Measurements from ENCODE around the gene SLC25A39. TPM values are rescaled to one million over a fixed set of nuclear protein-coding genes. Genes with fewer than 3 reads are reported as not detected.

Gene SLC25A39
- total RNA-seq, 1 donor from 2014 or later: 129 TPM

DNA sequence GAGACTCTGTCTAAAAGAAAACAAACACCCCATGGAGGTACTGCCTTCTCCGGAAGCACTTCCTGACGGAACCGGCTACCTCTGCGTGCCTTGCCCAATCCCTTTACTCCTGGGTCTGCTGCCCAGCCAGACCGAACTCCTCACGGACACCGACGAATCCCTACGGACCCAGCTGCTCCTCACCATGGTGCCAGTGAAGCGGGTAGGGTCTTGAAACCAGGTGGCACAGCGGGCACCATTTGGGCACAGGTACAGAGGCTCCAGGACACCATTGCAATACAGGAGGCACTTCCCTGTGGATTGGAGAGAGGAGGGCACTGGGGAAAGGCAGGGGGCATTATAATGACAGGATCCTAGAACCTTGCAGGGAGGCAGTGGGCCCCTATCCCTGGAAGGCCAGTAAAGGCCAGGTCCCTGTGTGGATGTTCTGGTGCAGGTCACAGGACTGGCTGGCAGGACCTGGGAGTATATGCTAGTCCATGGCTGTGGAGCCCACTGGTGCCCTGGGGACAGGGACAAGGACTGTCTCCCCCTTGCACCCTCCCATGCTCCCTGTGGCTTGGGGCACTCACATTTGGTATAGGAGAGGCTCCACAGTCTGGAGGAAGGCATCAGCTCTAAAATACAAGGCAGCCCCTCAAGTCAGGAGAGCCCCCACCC, 2.3 kb downstream of the SLC25A39 start:
- ChIA-PET POLR2A (interaction anchor here (0.5 to 11.6 kb wide), 2 partner anchors 97 to 104 kb away, joined by 6 to 237 read pairs; partner anchors contain the start of gene UBTF), CTCF (no interaction called here)
- peaks cover 28% of the 10 kb centered on the region for H3K4me1 Mint-ChIP-seq
- H3K9me3 Mint-ChIP-seq: peaks cover 2% of the 10 kb centered on the region
- H3K36me3 Mint-ChIP-seq (ENCODE audit: low read depth): peaks cover 40% of the 10 kb centered on the region
- ATAC-seq (ENCODE audit: low read depth) (no peak), DNase-seq (no peak)
- intact Hi-C loops (cut with micrococcal nuclease): no loop called here
- H3K27ac Mint-ChIP-seq: no peak overlapping the region
- peaks cover 4% of the 10 kb centered on the region for H3K27me3 Mint-ChIP-seq
- peak overlapping the region; percentile 52 for H3K4me3 Mint-ChIP-seq
- TF ChIP-seq, protein P1, sequence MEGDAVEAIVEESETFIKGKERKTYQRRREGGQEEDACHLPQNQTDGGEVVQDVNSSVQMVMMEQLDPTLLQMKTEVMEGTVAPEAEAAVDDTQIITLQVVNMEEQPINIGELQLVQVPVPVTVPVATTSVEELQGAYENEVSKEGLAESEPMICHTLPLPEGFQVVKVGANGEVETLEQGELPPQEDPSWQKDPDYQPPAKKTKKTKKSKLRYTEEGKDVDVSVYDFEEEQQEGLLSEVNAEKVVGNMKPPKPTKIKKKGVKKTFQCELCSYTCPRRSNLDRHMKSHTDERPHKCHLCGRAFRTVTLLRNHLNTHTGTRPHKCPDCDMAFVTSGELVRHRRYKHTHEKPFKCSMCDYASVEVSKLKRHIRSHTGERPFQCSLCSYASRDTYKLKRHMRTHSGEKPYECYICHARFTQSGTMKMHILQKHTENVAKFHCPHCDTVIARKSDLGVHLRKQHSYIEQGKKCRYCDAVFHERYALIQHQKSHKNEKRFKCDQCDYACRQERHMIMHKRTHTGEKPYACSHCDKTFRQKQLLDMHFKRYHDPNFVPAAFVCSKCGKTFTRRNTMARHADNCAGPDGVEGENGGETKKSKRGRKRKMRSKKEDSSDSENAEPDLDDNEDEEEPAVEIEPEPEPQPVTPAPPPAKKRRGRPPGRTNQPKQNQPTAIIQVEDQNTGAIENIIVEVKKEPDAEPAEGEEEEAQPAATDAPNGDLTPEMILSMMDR (IDR thresholded peaks at IDR 0.05): no peak

DNA sequence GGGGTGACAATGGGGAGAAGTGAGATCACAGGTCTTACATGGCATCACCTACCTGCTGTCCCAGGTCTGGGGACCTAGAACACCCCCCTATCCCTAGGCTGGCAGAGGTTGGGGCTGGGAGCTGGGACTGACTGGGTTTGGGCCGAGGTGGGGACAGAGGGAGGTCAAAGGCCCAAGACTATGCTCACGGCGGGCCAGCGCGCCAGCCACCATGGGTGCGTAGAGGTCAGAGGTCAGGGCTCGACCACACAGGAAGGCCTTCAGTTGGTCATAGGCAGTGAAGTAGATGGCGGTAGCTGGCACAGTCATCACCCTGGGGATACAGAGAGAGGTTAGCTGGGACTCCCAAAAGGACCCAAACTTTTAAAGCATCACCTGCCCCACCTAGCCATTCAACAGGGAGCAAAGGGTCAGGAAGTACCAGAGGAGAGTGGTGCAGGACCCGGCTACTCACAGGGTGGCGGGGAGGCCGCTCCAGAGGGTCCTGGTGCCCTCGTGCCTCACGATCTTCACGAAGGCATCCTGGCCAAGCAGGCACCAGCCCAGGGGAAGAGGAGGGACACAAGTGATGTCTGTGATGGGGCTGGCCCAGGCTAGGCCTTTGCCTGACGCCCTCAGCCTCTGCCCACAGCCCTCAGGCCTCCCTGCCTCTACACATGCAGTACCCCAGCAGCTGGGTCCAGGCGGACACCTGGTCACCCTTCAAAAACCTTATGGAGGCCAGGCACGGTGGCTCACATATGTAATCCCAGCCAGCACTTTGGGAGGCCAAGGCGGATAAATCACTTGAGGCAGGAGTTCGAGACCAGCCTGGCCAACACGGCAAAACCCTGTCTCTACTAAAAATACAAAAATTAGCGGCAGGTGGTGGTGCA, 3.1 kb downstream of the SLC25A39 start:
- DNase-seq: no peak
- ChIA-PET CTCF (interaction anchor here (1.3 to 1.8 kb wide), 2 partner anchors 29 to 112 kb away, joined by 3 to 5 read pairs; no protein-coding TSS in a partner anchor), POLR2A (interaction anchor here (0.5 to 11.6 kb wide), 7 partner anchors 26 to 111 kb away, joined by 3 to 237 read pairs (median 3); partner anchors contain the start of gene UBTF)
- no peak for ATAC-seq (ENCODE audit: low read depth)
- H3K9me3 Mint-ChIP-seq: peaks cover 2% of the 10 kb centered on the region
- H3K4me3 Mint-ChIP-seq: no peak overlapping the region
- H3K27me3 Mint-ChIP-seq: peaks cover 6% of the 10 kb centered on the region
- H3K27ac Mint-ChIP-seq: no peak overlapping the region
- peaks cover 25% of the 10 kb centered on the region for H3K4me1 Mint-ChIP-seq
- intact Hi-C loops (cut with micrococcal nuclease): no loop called here
- H3K36me3 Mint-ChIP-seq (ENCODE audit: low read depth): peaks cover 40% of the 10 kb centered on the region
- TF ChIP-seq, protein P1 (IDR thresholded peaks at IDR 0.05): no peak

DNA sequence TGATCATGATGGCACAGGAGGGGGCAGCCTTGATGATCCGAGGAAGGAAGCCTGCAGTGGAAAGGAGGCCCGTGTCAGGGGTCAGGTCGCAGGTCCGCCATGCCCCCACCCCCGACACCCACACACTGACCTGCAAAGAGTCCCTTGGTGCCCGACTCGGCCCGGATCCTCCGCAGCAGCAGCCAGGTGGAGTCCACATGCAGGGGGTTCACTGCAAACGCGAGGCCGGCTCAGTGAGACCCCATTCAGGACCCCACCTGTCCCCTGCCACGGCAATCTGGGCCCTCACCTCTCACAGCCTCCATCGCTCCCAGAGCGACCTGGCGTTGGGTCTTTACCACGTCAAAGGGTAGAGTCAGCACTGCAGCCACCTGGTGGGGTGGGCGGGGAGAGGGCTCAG, 4.6 kb downstream of the SLC25A39 start:
- intact Hi-C loops (cut with micrococcal nuclease): no loop called here
- Mint-ChIP-seq H3K27me3 (peaks cover 16% of the 10 kb centered on the region), H3K27ac (no peak overlapping the region), H3K36me3 (ENCODE audit: low read depth) (peaks cover 36% of the 10 kb centered on the region), H3K9me3 (peaks cover 2% of the 10 kb centered on the region), H3K4me1 (peaks cover 27% of the 10 kb centered on the region), H3K4me3 (no peak overlapping the region)
- TF ChIP-seq, protein P1 (IDR thresholded peaks at IDR 0.05): no peak
- ATAC-seq (ENCODE audit: low read depth) (no peak), DNase-seq (no peak)
- ChIA-PET POLR2A (interaction anchor here (1.2 to 1.6 kb wide), 2 partner anchors 99 to 104 kb away, joined by 5 to 6 read pairs; no protein-coding TSS in a partner anchor), CTCF (interaction anchor here (1.8 kb wide), 1 partner anchor 110 kb away, joined by 5 read pairs; no protein-coding TSS in a partner anchor)

DNA sequence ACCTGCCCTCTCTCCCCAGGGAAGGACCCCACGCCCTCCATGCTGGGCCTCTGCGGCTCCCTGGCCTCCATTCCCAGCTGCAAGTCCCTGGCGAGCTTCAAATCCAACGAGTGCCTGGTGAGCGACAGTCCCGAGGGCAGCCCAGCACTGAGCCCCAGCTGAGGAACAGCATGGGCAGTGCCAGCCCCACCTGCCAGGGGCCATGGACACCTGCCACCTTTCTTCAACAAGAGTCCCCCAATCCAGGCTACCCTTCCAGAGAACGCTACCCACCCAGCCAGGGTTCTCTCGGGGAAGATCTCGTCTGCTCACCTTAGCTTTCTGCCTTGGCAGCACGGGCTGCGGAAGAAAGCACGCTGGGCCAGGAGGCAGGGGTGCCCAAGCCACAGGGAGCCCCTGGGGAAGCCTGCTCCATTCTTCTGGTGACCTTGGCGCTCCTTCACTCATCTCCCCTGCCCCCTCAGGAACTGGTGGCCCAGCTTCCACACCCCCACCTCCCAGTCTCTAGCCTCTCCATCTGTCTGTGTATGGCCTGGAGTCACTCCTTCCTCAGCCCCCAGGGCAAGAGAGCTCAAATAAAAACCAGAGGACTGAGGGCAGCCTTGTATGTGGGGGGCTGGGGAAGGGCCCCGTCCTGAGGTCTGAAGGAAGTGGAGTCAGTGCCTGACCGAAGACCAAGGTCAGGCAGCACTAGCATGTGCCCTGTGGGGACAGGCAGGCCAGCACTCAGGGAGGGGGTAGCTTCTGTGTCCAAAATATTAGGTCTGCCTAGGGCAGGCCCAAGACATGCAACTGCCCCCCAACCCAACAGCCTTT, 6.3 kb downstream of the SLC25A39 start:
- ChIA-PET POLR2A (interaction anchor here (1.2 kb wide), 1 partner anchor 9 kb away, joined by 3 read pairs; no protein-coding TSS in a partner anchor), CTCF (interaction anchor here (1.2 kb wide), 1 partner anchor 13 kb away, joined by 3 read pairs; no protein-coding TSS in a partner anchor)
- Mint-ChIP-seq H3K36me3 (ENCODE audit: low read depth) (peaks cover 34% of the 10 kb centered on the region), H3K9me3 (peaks cover 2% of the 10 kb centered on the region), H3K4me1 (peaks cover 19% of the 10 kb centered on the region), H3K27ac (no peak overlapping the region), H3K4me3 (no peak overlapping the region), H3K27me3 (peaks cover 27% of the 10 kb centered on the region)
- intact Hi-C loops (cut with micrococcal nuclease): loop anchor here (5.0 kb wide), 1 partner anchor 34 kb away; no protein-coding TSS in a partner anchor
- DNase-seq (no peak), ATAC-seq (ENCODE audit: low read depth) (no peak)
- TF ChIP-seq, protein P1 (IDR thresholded peaks at IDR 0.05): no peak

Data from activated B cell treated with CpG ODN at 0.5 μM for 24 hours (primary cell).